MM.1S (cell line): ENCODE data around the gene MATN1.

Experiments
- EZH2 ChIP-seq: fragments of 300-600 bp; sonication (generic); optimal IDR thresholded peaks from 2 replicates; pipeline ENCODE3; 2017; ENCODE audit warnings: low read depth, mild to moderate bottlenecking, antibody characterized with exemption, low read length, mixed read lengths
- EZH2phosphoT487 ChIP-seq: fragments of 300-600 bp; sonication (generic); IDR thresholded peaks from 2 replicates; pipeline ENCODE4 v1.6.1; 2018; ENCODE audit warnings: antibody characterized with exemption, low read length
- TF ChIP-seq, protein P1 (sequence below): fragments of 300-600 bp; sonication (generic); IDR thresholded peaks from 2 replicates; pipeline ENCODE4 v1.5.1; 2016; ENCODE audit warnings: antibody characterized with exemption, low read length, mixed read lengths

DNA sequence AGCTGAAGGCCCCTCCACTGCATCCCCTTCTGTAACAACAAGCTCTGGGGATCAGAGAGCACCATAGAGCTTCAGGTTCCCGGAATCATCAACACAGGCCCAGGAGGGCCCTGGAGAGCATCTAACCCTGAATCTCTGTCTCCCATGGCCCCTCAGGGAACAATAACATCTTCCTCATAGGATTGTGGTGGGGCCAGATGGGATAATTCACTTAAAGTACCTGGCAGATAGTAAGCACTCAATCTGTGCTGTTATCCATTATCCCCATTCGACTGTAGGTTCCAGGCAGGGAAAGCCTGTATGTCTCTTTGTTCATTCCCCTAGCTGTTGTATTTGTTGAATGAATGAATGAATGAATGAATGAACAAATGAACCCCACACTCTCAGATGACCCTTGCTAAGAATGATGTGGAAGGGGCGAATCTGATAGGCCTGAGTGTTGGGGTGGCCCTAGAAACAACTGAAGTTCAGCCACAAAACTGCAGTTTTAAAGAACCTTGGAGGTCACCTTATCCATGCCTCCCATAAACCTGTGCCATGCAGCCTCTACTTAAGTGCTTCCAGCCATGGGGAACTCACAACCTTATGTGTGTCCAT, 19.7 kb upstream of the MATN1 start:
- TF ChIP-seq, protein P1, sequence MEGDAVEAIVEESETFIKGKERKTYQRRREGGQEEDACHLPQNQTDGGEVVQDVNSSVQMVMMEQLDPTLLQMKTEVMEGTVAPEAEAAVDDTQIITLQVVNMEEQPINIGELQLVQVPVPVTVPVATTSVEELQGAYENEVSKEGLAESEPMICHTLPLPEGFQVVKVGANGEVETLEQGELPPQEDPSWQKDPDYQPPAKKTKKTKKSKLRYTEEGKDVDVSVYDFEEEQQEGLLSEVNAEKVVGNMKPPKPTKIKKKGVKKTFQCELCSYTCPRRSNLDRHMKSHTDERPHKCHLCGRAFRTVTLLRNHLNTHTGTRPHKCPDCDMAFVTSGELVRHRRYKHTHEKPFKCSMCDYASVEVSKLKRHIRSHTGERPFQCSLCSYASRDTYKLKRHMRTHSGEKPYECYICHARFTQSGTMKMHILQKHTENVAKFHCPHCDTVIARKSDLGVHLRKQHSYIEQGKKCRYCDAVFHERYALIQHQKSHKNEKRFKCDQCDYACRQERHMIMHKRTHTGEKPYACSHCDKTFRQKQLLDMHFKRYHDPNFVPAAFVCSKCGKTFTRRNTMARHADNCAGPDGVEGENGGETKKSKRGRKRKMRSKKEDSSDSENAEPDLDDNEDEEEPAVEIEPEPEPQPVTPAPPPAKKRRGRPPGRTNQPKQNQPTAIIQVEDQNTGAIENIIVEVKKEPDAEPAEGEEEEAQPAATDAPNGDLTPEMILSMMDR: no peak
- TF ChIP-seq EZH2phosphoT487 (no peak), EZH2 (no peak)
